Lung (tissue), 12 donors: ENCODE data around the gene PMF1. TPM values are rescaled to one million over a fixed set of nuclear protein-coding genes. Genes with fewer than 3 reads are reported as not detected.

Experiments used
- ATAC-seq: fragments of 200-7000 bp; cut with Tn5 transposase; one replicate; pipeline ENCODE4 v1.9.1; 2020; ENCODE audit warnings: moderate number of reproducible peaks; ENCODE audit not compliant: insufficient read depth, low FRiP score
- DNase-seq, 3 donors: peaks; one replicate each; pipeline ENCODE4 v3.0.0-alpha.2; 2013 to 2017
- H3K27ac ChIP-seq, 2 donors: one replicate each; pipeline ENCODE4 v1.5.1; 2013; ENCODE audit warnings: mild to moderate bottlenecking in 2 of 2, moderate library complexity in 2 of 2, control low read depth in 1 of 2, inconsistent platforms in 1 of 2, low read depth in 1 of 2, low read length in 1 of 2
- H3K27me3 ChIP-seq, 3 donors: one replicate each; pipeline ENCODE4 v1.5.1; 2013; ENCODE audit warnings: low read length in 2 of 3; ENCODE audit not compliant: control insufficient read depth in 3 of 3, insufficient read depth in 3 of 3
- H3K36me3 ChIP-seq, 4 donors: one replicate each; pipeline ENCODE4 v1.5.1; 2013; ENCODE audit warnings: low read length in 4 of 4, mild to moderate bottlenecking in 1 of 4, moderate library complexity in 1 of 4; ENCODE audit not compliant: control insufficient read depth in 4 of 4, insufficient read depth in 4 of 4
- H3K4me1 ChIP-seq, 5 donors: one replicate each; pipeline ENCODE4 v1.5.1; 2013; ENCODE audit warnings: low read length in 5 of 5, mild to moderate bottlenecking in 2 of 5, moderate library complexity in 1 of 5; ENCODE audit not compliant: control insufficient read depth in 5 of 5, insufficient read depth in 5 of 5
- H3K4me3 ChIP-seq: one replicate; pipeline ENCODE4 v1.5.1; 2013; ENCODE audit warnings: mild to moderate bottlenecking, control low read depth, moderate library complexity
- H3K9ac ChIP-seq, 2 donors: one replicate each; pipeline ENCODE4 v1.5.1; 2013; ENCODE audit warnings: low read length in 2 of 2, control low read depth in 1 of 2; ENCODE audit not compliant: insufficient read depth in 1 of 2
- H3K9me3 ChIP-seq, 4 donors: one replicate each; pipeline ENCODE4 v1.5.1; 2013; ENCODE audit warnings: low read length in 3 of 4, mild to moderate bottlenecking in 1 of 4, moderate library complexity in 1 of 4; ENCODE audit not compliant: control insufficient read depth in 4 of 4, insufficient read depth in 3 of 4
- CTCF ChIP-seq: IDR thresholded peaks from 2 replicates; pipeline ENCODE4 v1.5.1; 2012; ENCODE audit warnings: mild to moderate bottlenecking; ENCODE audit errors: control extremely low read depth, extremely low read depth
- WGBS, 2 donors: extraction: QIAGEN DNeasy Blood & Tissue Kit; methylation state at CpG; one replicate each; pipeline ENCODE4 v1.1.7; 2013; 5-methylcytosine and 5-hydroxymethylcytosine counted together
- polyA plus RNA-seq, 2 donors: library from polyadenylated mRNA; stranded (reverse); fragments of 200-250 nt; gene quantifications; one replicate each; pipeline ENCODE4 v1.2.1, GENCODE V29; 2013
- total RNA-seq, 2 donors: library from RNA; depleted of rRNA in 1 of 2; stranded (reverse); fragments of >200 nt in 1 of 2; gene quantifications; one replicate each; pipeline ENCODE4 v1.2.1, GENCODE V29; 2014 to 2021
- donor health status: control.
- donor health status: control.
- donor health status: Bipolar disorder and iron deficiency.
- donor health status: healthy.
- donor health status: DM: yes; HTN: yes; CAD: no.

The PMF1 gene
- total and polyA plus RNA-seq, 4 donors = 60.0 to 144 (median 64.7) TPM

DNA sequence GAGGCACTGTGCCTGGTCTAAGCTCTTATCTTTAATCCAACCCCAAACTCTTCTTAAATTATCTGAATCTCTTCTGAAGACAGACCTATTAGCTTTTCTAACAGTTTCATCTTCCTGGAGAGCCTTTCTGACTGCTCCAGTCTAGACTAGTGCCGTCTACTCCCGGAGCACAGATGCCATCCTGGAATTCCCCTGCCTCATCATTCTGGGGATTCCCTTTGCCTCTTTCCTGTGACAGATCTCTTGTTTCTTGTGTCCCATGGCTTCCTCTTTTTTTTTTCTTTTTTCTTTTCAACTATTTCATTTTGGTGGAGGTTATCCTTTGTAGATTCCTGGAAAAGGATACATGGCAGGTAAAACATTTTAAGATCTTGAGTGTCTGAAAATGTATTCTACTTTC is 47.7 kb upstream of the PMF1 start:
- ATAC-seq = no peak
- no peaks in the 10 kb centered on the region for H3K27me3 ChIP-seq
- H3K9me3 ChIP-seq = no peaks in the 10 kb centered on the region
- H3K36me3 ChIP-seq = no peaks in the 10 kb centered on the region
- no peak overlapping the region for H3K4me3 ChIP-seq
- TF ChIP-seq CTCF = no peak
- WGBS, 2 donors = 48% methylated on average over 2 of the region's 2 CpGs
- no peak for DNase-seq
- peaks cover 0 to 26% (median 10%) of the 10 kb centered on the region in 5 donors for H3K4me1 ChIP-seq
- no peak overlapping the region for H3K9ac ChIP-seq
- H3K27ac ChIP-seq = no peak overlapping the region

DNA sequence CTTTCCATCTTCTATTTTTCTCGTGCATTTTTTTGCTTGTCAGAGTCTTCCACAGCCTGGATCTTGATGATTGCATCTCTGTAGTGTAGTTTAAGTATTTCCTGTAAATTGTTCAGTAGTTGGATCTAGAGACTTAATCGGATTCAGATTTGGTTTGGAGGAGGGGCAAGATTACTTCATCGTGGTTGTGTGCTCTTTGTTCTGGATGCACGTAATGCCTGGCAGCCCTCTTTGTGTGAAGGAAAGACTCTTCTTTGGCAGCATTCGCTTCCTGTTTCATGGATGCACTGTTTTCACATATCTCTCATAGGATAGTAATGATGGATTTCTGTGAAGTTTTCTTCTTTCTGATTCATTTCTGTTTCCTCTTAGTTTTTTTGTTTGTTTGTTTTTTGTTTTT is 45.3 kb upstream of the PMF1 start:
- peaks cover 0 to 7% (median 3%) of the 10 kb centered on the region in 5 donors for H3K4me1 ChIP-seq
- ATAC-seq (no peak), DNase-seq (no peak)
- H3K27ac ChIP-seq = no peak overlapping the region
- no peaks in the 10 kb centered on the region for H3K9me3 ChIP-seq
- H3K36me3 ChIP-seq = peaks cover 0 to 3% (median 0%) of the 10 kb centered on the region in 4 donors
- no peaks in the 10 kb centered on the region for H3K27me3 ChIP-seq
- H3K4me3 ChIP-seq = no peak overlapping the region
- H3K9ac ChIP-seq = no peak overlapping the region
- no peak for TF ChIP-seq CTCF
- WGBS, 2 donors = 66 to 70% methylated on average over 5 of the region's 5 CpGs

GRCh38 chr1:156172696-156173470 is 39.9 kb upstream of the PMF1 start:
- Histone ChIP-seq H3K4me3 (no peak overlapping the region), H3K4me1 (no peaks in the 10 kb centered on the region), H3K27ac (no peak overlapping the region), H3K36me3 (peaks cover 0 to 17% (median 0%) of the 10 kb centered on the region in 4 donors), H3K27me3 (no peaks in the 10 kb centered on the region), H3K9me3 (peaks cover 0 to 2% (median 0%) of the 10 kb centered on the region in 4 donors), H3K9ac (no peak overlapping the region)
- ATAC-seq (no peak), DNase-seq (no peak)
- TF ChIP-seq CTCF = no peak
- WGBS, 2 donors = 86 to 87% methylated on average over 9 of the region's 9 CpGs
